Measurements from ENCODE around the gene LGALS3BP. TPM values are rescaled to one million over a fixed set of nuclear protein-coding genes. Genes with fewer than 3 reads are reported as not detected.

Gene LGALS3BP
- total RNA-seq, 1 donor from 2014 or later, result 417 TPM

DNA sequence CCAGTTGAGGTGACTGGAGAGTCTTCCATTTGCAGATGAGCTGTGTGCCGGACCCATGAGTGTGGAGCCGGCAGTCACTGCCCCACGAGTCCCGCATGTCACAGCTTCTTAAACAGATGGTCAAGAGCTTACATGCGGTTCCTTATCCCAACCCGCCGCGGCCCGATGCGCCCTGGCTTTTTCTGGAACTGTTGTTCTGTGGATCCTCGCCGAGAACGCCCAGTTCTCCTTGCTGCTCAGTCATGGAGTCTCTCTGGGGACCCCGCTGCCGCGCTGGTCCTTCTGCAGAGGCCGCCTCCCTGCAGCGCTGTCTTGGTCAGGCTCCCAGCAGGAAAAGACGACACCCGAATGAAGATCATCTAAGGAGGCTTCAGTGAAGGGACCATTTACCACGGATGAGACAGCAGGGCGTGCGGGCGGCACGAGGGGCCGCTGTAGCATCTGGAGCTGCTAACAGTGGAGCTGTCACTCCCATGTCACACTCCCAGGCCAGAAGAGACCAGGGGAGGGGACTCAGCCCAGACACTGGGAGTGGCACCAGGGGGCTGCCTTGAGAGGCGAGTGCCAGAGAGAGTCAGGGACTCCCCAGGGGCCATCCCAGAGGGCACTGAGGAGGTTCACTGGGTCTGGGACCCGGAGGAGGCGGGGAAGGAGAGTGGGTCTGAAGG is 10.8 kb upstream of the LGALS3BP start:
- Histone ChIP-seq H3K36me3 (peaks cover 55% of the 10 kb centered on the region), H3K27ac (no peak overlapping the region), H3K4me3 (no peak overlapping the region), H3K27me3 (ENCODE audit: low read depth) (no peaks in the 10 kb centered on the region), H3K4me1 (peaks cover 26% of the 10 kb centered on the region), H3K9me3 (no peaks in the 10 kb centered on the region)
- intact Hi-C loops (cut with DNase I), result no loop called here
- ATAC-seq (no peak), DNase-seq (peak; percentile 37)
- no peak for TF ChIP-seq CTCF (IDR thresholded peaks at IDR 0.05)

DNA sequence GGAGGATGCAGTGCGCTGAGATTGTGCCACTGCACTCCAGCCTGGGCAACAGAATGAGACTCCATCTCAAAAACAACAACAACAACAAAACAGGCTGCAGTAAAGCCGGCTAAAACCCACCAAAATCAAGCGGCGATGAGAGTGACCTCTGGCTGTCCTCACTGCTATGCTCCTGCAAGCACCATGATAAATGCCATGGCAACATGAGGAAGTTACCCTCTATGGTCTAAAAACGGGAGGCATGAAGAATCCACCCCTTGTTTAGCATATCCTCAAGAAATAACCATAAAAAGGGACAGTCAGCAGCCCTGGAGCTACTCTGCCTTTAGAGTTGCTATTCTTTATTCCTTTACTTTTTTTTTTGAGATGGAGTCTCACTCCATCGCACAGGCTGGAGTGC is 8.4 kb upstream of the LGALS3BP start:
- intact Hi-C loops (cut with DNase I), result no loop called here
- peak overlapping the region; percentile 66 for H3K27ac ChIP-seq
- DNase-seq, result no peak

GRCh38 chr17:78986649-78987328 is 7.1 kb upstream of the LGALS3BP start:
- Histone ChIP-seq H3K9me3 (no peaks in the 10 kb centered on the region), H3K27me3 (ENCODE audit: low read depth) (no peaks in the 10 kb centered on the region), H3K27ac (peak overlapping the region; percentile 66), H3K4me3 (peak overlapping the region; percentile 46), H3K36me3 (peaks cover 20% of the 10 kb centered on the region), H3K4me1 (peaks cover 25% of the 10 kb centered on the region)
- no peak for TF ChIP-seq CTCF (IDR thresholded peaks at IDR 0.05)
- ATAC-seq (peak; percentile 73 to 89), DNase-seq (peak; percentile 44)
- intact Hi-C loops (cut with DNase I), result no loop called here

More for the DNA sequence above, 8.4 kb upstream of the LGALS3BP start:
- no peak overlapping the region for H3K4me3 ChIP-seq
- H3K4me1 ChIP-seq, result peaks cover 25% of the 10 kb centered on the region
- no peaks in the 10 kb centered on the region for H3K9me3 ChIP-seq
- peaks cover 33% of the 10 kb centered on the region for H3K36me3 ChIP-seq
- TF ChIP-seq CTCF (IDR thresholded peaks at IDR 0.05), result no peak
- no peaks in the 10 kb centered on the region for H3K27me3 ChIP-seq (ENCODE audit: low read depth)
- no peak for ATAC-seq

- DNase-seq (no peak), ATAC-seq (peak; percentile 72 to 81)
- intact Hi-C loops (cut with DNase I), result no loop called here
- TF ChIP-seq CTCF (IDR thresholded peaks at IDR 0.05), result peak; percentile 37
- Histone ChIP-seq H3K27ac (peak overlapping the region; percentile 66), H3K4me3 (peak overlapping the region; percentile 46), H3K36me3 (peaks cover 13% of the 10 kb centered on the region), H3K9me3 (no peaks in the 10 kb centered on the region), H3K27me3 (ENCODE audit: low read depth) (no peaks in the 10 kb centered on the region), H3K4me1 (peaks cover 25% of the 10 kb centered on the region)
Observed at GRCh38 chr17:78986048-78986648, 6.4 kb upstream of the LGALS3BP start.

DNA sequence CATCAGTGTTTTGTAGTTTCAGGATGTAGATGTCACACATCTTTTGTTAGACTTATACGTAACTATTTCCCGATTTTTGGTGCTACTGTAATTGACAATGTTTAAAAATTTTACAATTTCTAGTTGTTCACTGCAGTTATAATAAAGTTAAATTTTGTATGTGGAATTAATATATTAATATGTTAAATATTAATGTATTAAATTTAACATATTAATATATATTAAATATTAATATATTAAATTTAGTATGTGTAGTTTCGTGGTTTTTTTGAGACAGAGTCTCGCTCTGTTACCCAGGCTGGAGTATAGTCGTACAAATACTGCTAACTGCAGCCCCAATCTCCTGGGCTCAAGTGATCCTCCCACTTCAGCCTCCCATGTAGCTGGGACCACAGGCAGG is 5.7 kb upstream of the LGALS3BP start:
- Histone ChIP-seq H3K27ac (no peak overlapping the region), H3K36me3 (peaks cover 6% of the 10 kb centered on the region), H3K27me3 (ENCODE audit: low read depth) (no peaks in the 10 kb centered on the region), H3K4me1 (peaks cover 27% of the 10 kb centered on the region), H3K9me3 (no peaks in the 10 kb centered on the region), H3K4me3 (no peak overlapping the region)
- no peak for DNase-seq
- no peak for ATAC-seq
- no peak for TF ChIP-seq CTCF (IDR thresholded peaks at IDR 0.05)
- intact Hi-C loops (cut with DNase I), result no loop called here

All from lower lobe of right lung (tissue), 2 donors.